OCI-LY1 (cell line): ENCODE data around the gene IGF2BP3.

Source experiments
- H2AFZ ChIP-seq: fragments of 200-600 bp; sonication (generic), shearing (Covaris generic); 2 replicates; pipeline ENCODE4 v1.6.0; 2014; ENCODE audit warnings: antibody characterized with exemption, mild to moderate bottlenecking, low read length
- H3F3A ChIP-seq: fragments of 200-600 bp; sonication (generic), shearing (Covaris generic); 2 replicates; pipeline ENCODE4 v1.6.0; 2014; ENCODE audit warnings: mild to moderate bottlenecking, antibody characterized with exemption, low read length, moderate library complexity; ENCODE audit not compliant: insufficient read depth
- H3K27ac ChIP-seq: fragments of 200-600 bp; sonication (generic); 2 replicates; pipeline ENCODE4 v1.5.1; 2014; ENCODE audit warnings: low read length, mixed run types, mild to moderate bottlenecking, low read depth; ENCODE audit not compliant: poor library complexity, severe bottlenecking
- H3K27me3 ChIP-seq: fragments of 200-600 bp; sonication (generic); 2 replicates; pipeline ENCODE4 v1.6.0; 2014; ENCODE audit warnings: antibody characterized with exemption, mild to moderate bottlenecking, low read length, moderate library complexity; ENCODE audit not compliant: insufficient read depth
- H3K36me3 ChIP-seq: fragments of 200-600 bp; sonication (generic); 2 replicates; pipeline ENCODE4 v1.6.1; 2014; ENCODE audit warnings: mild to moderate bottlenecking, antibody characterized with exemption, low read length, moderate library complexity, mixed read lengths; ENCODE audit not compliant: insufficient read depth
- H3K4me1 ChIP-seq: fragments of 200-600 bp; sonication (generic); 2 replicates; pipeline ENCODE4 v1.5.1; 2014; ENCODE audit warnings: mild to moderate bottlenecking, low read length, moderate library complexity; ENCODE audit not compliant: insufficient read depth, severe bottlenecking
- H3K4me2 ChIP-seq: fragments of 200-600 bp; sonication (generic), shearing (Covaris generic); 2 replicates; pipeline ENCODE4 v1.6.1; 2014; ENCODE audit warnings: low read length
- H3K4me3 ChIP-seq: fragments of 200-600 bp; sonication (generic); 2 replicates; pipeline ENCODE4 v1.5.1; 2014; ENCODE audit warnings: low read length, low read depth, mild to moderate bottlenecking, mixed read lengths; ENCODE audit not compliant: poor library complexity, severe bottlenecking
- H3K79me2 ChIP-seq: fragments of 200-600 bp; shearing (Covaris generic); 2 replicates; pipeline ENCODE4 v1.6.1; 2016; ENCODE audit warnings: mixed run types, low read length, mixed read lengths; ENCODE audit not compliant: insufficient read depth
- H3K9ac ChIP-seq: fragments of 200-600 bp; sonication (generic), shearing (Covaris generic); 2 replicates; pipeline ENCODE4 v1.6.1; 2014; ENCODE audit warnings: mild to moderate bottlenecking, low read length, mixed read lengths
- H3K9me2 ChIP-seq: fragments of 200-600 bp; sonication (generic), shearing (Covaris generic); 2 replicates; pipeline ENCODE4 v1.6.1; 2014; ENCODE audit warnings: low read depth, mild to moderate bottlenecking, low read length, mixed read lengths
- H3K9me3 ChIP-seq: fragments of 200-600 bp; shearing (Covaris generic); 2 replicates; pipeline ENCODE4 v1.6.1; 2014; ENCODE audit warnings: low read length, mixed read lengths
- H4K20me1 ChIP-seq: fragments of 200-600 bp; sonication (generic), shearing (Covaris generic); 2 replicates; pipeline ENCODE4 v1.6.0; 2016; ENCODE audit warnings: mild to moderate bottlenecking, low read length; ENCODE audit not compliant: insufficient read depth
- CTCF ChIP-seq: fragments of 200-600 bp; sonication (generic), shearing (Covaris generic); IDR thresholded peaks from 2 replicates; pipeline ENCODE4 v1.5.1; 2017; ENCODE audit warnings: mild to moderate bottlenecking, antibody characterized with exemption, low read length, moderate library complexity, mixed read lengths
- EZH2 ChIP-seq: fragments of 200-600 bp; sonication (generic), shearing (Covaris generic); IDR thresholded peaks from 2 replicates; pipeline ENCODE4 v1.8.0; 2017; ENCODE audit warnings: borderline replicate concordance, mixed run types, mild to moderate bottlenecking, antibody characterized with exemption, low read length, moderate library complexity, mixed read lengths

The IGF2BP3 gene

GRCh38 chr7:23383225-23383624 lies 87.1 kb downstream of the IGF2BP3 start:
- Histone ChIP-seq H3K27ac (no peak overlapping the region), H3K4me3 (no peak overlapping the region), H3K4me1 (peaks cover 30% of the 10 kb centered on the region), H3K9me2 (no peaks in the 10 kb centered on the region), H3K27me3 (no peaks in the 10 kb centered on the region), H4K20me1 (no peaks in the 10 kb centered on the region), H3K36me3 (peaks cover 44% of the 10 kb centered on the region), H3K79me2 (peaks cover 6% of the 10 kb centered on the region; the same call in 1 of the 2 replicates), H2AFZ (no peak overlapping the region), H3K4me2 (no peak overlapping the region), H3F3A (no peaks in the 10 kb centered on the region), H3K9me3 (no peaks in the 10 kb centered on the region), H3K9ac (no peak overlapping the region)
- no peak for TF ChIP-seq CTCF
- no peak for TF ChIP-seq EZH2

- Histone ChIP-seq H3K27ac (peak overlapping the region; percentile 8), H3K9ac (no peak overlapping the region), H2AFZ (no peak overlapping the region), H3K36me3 (peaks cover 40% of the 10 kb centered on the region), H3K4me3 (no peak overlapping the region), H3F3A (no peaks in the 10 kb centered on the region), H3K9me3 (no peaks in the 10 kb centered on the region), H3K4me1 (peaks cover 27% of the 10 kb centered on the region), H3K9me2 (no peaks in the 10 kb centered on the region), H4K20me1 (no peaks in the 10 kb centered on the region), H3K4me2 (no peak overlapping the region), H3K27me3 (no peaks in the 10 kb centered on the region), H3K79me2 (peaks cover 6% of the 10 kb centered on the region; the same call in 1 of the 2 replicates)
- TF ChIP-seq CTCF (no peak), EZH2 (no peak)
These were observed 89.3 kb downstream of the IGF2BP3 start for GRCh38 chr7:23380961-23381360.

GRCh38 chr7:23380556-23380955 lies 89.7 kb downstream of the IGF2BP3 start:
- no peaks in the 10 kb centered on the region for H3K27me3 ChIP-seq
- H3K9me2 ChIP-seq, result no peaks in the 10 kb centered on the region
- peaks cover 6% of the 10 kb centered on the region; the same call in 1 of the 2 replicates for H3K79me2 ChIP-seq
- no peaks in the 10 kb centered on the region for H4K20me1 ChIP-seq
- H3K4me3 ChIP-seq, result no peak overlapping the region
- H3K4me1 ChIP-seq, result peaks cover 27% of the 10 kb centered on the region
- H3K4me2 ChIP-seq, result no peak overlapping the region
- no peak overlapping the region for H3K9ac ChIP-seq
- no peak overlapping the region for H2AFZ ChIP-seq
- TF ChIP-seq CTCF (no peak), EZH2 (no peak)
- no peak overlapping the region for H3K27ac ChIP-seq
- peaks cover 40% of the 10 kb centered on the region for H3K36me3 ChIP-seq
- H3K9me3 ChIP-seq, result no peaks in the 10 kb centered on the region
- no peaks in the 10 kb centered on the region for H3F3A ChIP-seq
